Choroid plexus epithelial cell (primary cell): ENCODE measurements around the gene MRPL28.
"Not testable (repeated sequence)": the region's sequence is repeated elsewhere in the genome, so short reads cannot be mapped to it uniquely, and the experiment has no call there.

Source experiments
- DNase-seq: peaks from one replicate; pipeline ENCODE4 v3.0.0-alpha.2; 2010; ENCODE audit warnings: low read depth
- H3K4me3 ChIP-seq: 2 replicates; pipeline ENCODE4 v1.5.1; 2011; ENCODE audit warnings: low read depth, mild to moderate bottlenecking, control low read depth, low read length, moderate library complexity
- TF ChIP-seq, protein P1 (sequence below): conservative IDR thresholded peaks from 2 replicates; pipeline ENCODE4 v1.5.1; 2011; ENCODE audit warnings: low read depth, mild to moderate bottlenecking, control low read depth, inconsistent platforms, low read length, moderate library complexity

Gene MRPL28

DNA sequence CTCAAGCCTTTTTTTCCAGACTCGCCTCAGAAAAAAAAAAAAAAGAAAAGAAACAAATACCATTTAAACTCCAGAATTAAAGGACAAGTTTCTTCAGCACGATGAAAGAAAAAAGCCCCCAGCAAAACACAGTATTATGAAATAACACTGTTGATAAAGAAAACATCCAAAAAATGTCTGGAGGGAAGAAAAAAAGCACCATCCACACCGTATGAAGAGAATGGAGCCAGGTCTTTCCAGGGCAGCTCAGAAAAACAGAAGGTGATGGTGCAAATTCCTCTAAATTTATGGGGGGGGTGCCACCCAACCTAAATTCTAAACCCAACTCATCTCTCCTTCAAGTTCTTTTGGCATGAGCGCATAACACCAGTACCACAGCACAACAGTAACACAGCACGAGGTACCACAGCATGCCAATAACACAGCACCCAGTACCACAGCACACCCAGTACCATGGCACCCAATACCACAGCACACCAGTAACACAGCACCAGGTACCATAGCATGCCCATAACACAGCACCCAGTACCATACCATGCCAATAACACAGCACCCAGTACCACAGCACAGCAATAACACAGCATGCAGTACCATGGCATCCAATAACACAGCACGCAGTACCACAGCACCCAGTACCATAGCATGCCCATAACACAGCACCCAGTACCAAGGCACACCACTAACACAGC, 36.8 kb downstream of the MRPL28 start:
- peak; percentile 33 for DNase-seq
- H3K4me3 ChIP-seq = no peak overlapping the region
- TF ChIP-seq, protein P1, sequence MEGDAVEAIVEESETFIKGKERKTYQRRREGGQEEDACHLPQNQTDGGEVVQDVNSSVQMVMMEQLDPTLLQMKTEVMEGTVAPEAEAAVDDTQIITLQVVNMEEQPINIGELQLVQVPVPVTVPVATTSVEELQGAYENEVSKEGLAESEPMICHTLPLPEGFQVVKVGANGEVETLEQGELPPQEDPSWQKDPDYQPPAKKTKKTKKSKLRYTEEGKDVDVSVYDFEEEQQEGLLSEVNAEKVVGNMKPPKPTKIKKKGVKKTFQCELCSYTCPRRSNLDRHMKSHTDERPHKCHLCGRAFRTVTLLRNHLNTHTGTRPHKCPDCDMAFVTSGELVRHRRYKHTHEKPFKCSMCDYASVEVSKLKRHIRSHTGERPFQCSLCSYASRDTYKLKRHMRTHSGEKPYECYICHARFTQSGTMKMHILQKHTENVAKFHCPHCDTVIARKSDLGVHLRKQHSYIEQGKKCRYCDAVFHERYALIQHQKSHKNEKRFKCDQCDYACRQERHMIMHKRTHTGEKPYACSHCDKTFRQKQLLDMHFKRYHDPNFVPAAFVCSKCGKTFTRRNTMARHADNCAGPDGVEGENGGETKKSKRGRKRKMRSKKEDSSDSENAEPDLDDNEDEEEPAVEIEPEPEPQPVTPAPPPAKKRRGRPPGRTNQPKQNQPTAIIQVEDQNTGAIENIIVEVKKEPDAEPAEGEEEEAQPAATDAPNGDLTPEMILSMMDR = no peak

DNA sequence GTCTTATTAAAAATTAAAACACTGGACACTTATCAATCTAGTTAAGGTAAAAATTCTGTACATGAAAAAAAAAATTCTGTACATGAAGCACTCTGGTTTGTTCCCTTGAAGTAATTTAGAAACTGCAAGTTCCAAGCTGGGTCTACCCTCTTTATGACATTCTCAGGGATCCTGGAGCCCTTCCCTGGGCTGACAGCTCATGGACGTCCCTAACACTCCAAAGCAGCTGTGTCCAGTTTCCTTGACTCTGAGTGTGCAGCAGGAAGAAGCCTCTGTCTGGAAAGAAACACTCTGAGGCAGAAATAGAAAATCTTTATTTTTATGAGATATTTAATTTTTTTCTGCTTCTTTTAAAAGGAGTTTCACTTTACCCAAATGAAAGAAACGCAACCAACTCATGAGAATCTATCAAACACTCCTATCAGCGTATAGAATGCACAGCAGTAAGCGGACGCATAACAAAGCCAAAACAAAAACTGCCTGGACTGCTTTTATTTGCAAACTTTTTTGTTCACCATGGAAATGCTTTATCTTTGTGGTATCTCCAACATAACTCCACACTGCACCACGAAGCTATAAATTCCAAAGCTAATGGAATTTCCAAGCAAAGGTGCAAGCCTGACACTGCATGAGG, 39.0 kb downstream of the MRPL28 start:
- H3K4me3 ChIP-seq = not testable (repeated sequence)
- peak; percentile 47 for DNase-seq

DNA sequence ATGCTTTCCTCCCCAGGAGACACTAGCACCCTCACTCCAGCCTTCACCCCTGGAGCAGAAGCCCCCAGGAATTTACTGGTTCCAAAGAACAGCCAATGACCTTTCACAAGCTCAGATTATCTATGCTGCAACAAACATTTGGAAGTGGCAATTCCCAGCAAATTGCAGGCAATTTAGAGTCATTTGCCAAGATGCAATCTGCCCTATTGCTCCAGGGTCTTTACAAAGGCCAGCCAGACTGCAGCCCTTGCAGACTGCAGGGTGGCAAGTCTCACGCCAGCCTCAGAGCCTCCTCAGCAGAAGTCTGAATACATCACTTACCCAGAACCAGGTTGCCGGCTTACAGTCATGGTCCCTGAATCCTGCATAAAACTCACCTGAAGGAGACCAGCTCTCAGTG, 39.6 kb downstream of the MRPL28 start:
- no peak overlapping the region for H3K4me3 ChIP-seq
- no peak for DNase-seq
- TF ChIP-seq, protein P1 = no peak

DNA sequence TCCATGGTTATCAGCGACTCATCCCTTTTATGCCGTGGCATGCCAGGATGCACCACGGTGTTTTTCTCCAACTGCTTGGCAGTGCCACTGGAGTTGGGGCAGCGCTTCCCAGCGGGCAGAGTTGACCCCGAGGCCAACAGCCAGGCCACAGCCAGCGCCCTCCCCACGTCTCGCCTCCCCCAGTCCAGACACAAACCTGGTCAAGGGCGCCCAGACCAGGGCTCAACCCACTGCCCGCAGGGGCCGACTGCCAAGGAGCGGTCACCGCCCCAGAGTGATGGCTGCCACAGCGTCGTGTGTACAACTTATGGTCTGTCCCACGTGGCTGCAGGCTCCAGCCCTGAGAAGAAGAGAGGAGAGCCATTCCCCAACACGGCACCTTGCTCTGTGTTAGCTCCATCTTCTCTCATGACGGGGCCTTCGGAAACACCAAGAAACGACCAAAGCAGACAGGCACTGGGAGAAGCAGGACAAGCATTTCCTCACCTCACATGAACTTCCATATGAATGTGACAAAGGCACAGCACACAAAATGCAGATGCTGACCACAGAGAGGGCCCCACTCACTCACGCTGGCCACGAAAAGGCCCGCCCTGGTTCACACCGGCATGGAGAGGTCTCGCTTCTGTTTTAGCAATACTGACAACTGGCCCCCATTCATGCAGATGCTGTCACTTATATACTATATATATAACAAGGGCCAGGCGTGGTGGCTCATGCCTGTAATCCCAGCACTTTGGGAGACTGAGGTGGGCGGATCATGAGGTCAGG, 44.8 kb downstream of the MRPL28 start:
- no peak overlapping the region for H3K4me3 ChIP-seq
- no peak for DNase-seq
- TF ChIP-seq, protein P1 = no peak

DNA sequence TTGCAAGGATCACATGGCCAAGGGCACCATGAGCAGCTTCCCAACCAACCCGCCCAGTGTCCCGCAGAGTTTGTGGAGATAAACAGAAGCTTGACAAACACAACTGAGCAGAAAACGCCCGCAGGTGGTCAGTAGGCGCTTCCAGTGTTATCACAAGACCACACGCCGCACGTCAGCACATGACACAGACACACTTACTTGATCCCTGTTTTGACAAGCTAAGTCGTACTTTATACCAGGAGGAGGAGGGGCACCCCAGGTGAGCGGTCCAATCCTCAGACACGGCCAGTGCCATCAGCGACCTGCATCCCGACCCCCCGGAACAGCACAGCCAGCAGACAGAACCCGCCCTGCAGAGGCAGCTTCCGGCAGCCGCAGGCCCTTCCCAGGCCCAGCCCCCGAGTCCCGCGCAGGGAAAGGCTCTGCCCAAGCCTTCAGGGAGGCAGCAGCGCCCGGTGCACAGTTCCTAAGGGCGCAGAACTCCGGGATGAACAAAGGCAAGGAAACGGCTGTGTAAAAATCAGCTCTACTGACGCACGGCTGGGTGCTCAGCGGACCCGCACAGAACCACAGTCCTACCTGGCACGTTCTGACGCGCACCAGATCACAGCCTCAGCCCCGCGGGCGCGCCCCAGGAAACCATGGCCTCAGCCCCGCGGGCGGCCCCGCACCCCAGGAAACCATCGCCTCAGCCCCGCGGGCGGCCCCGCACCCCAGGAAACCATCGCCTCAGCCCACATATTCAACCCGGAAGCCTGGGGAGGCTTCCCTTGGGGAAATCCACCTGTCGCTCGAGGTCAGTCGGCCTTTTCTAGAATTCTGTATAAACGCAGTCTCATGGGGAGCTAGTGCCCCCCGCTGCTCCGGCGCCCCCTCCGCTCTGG, 45.6 kb downstream of the MRPL28 start:
- TF ChIP-seq, protein P1 = no peak
- H3K4me3 ChIP-seq = no peak overlapping the region
- DNase-seq = peak; percentile 18

DNA sequence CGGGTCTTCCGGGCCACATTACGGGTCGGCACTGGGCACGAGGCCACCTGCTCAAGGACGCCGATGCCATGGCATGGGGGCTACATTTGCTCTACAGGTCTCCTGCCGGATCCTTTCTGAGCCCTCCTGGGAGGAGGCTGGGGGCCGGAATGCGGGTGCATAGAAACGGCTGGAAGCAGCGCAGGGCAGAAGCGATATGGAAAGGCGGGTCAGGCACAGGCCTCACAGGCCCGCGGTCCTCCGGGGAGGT, 46.2 kb downstream of the MRPL28 start:
- no peak for DNase-seq
- H3K4me3 ChIP-seq = no peak overlapping the region
- TF ChIP-seq, protein P1 = no peak
